ENCODE data around the gene EEF1E1.

The EEF1E1 gene

DNA sequence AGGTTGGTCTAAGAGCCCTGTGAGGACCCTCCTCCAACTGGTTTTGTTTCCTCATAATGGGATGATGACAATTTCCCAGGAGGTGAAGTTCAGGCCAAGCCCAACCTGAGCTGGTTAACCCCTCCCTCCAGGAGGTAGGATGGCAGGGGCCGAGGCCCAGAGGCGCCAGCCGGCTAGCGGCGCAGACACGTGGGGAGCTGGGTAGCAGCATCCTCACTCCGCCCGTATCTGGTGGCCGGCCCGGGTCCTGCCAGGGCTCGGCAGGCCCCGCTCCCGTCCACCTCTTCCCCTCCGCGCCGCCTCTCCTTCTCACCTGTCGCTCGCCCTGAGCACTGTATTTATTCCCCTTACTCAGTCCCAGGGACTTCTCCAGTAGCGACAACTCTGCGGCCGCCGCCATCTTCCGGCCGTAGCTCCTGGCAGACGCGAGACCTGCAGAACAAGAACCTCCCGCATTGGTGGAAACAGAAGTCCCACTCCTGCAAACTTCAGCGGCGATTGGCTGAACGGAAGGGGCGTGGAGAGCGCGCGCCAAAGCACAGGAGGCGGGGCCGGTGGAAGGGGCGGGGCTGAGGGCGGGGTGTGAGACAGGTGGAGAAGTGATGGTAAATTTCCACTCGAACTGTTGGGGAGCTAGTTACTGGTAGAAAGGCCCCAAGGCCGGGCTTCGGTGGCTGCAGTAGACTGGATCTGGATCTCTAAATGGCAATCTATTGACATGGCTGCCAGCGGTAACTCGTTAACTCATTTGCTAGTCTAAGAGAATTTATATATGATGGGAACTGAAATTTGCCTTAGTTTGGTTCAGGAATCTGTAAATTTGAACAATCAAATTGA lies at the start of gene EEF1E1:
Gene EEF1E1, minus strand, starts transcription at position 427 of the 837 bp plus-strand sequence. Its CDS starts 27 bp downstream, at position 400.
- peak; percentile 95 for DNase-seq (ENCODE audit: low read depth)

GRCh38 chr6:8149350-8149749 lies 47.0 kb upstream of the EEF1E1 start:
- no peak for DNase-seq (ENCODE audit: low read depth)

GRCh38 chr6:8143945-8144344 lies 41.6 kb upstream of the EEF1E1 start:
- no peak for DNase-seq (ENCODE audit: low read depth)

- no peak for DNase-seq (ENCODE audit: low read depth)
Measured at GRCh38 chr6:8139451-8139850, 37.1 kb upstream of the EEF1E1 start.

DNA sequence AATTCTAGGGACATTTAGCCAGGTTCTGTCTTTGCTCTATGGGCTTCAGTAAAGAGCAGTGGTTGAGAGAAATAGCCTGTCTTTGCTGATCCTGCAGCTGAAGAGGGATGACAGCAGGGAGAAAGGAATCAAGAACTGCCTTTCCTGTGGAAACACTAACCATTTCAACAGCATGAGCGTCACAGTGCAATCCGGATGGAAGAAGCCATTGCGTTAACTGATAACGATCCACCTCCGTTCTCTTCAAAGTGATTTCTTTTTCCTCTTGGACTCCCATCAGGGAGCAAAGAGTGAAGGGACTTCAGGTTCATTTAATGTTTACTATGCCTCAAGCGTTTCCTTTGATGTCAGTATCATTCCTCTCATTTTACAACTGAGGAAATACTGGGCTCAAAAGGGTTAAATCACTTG lies 35.2 kb upstream of the EEF1E1 start:
- DNase-seq (ENCODE audit: low read depth), result no peak

GRCh38 chr6:8135276-8135675 lies 32.9 kb upstream of the EEF1E1 start:
- no peak for DNase-seq (ENCODE audit: low read depth)

DNA sequence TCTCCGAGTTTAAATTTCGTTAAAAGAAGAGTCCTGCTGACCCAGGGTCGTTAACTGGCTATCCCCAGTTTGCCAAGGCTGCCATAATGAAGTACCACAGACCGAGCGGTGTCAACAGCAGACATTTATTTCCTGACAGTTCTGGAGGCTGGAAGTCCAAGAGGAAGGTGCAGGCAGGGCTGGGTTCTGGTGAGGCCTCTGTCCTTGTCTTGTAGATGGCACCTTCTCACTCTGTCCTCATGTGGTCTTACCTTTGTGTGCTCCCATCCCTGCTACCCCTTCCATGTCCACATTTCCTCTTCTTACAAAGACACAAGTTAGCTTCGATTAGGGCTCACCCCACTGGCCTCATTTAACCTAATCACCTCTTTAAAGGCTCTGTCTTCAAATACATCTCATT lies 29.8 kb upstream of the EEF1E1 start:
- no peak for DNase-seq (ENCODE audit: low read depth)

DNA sequence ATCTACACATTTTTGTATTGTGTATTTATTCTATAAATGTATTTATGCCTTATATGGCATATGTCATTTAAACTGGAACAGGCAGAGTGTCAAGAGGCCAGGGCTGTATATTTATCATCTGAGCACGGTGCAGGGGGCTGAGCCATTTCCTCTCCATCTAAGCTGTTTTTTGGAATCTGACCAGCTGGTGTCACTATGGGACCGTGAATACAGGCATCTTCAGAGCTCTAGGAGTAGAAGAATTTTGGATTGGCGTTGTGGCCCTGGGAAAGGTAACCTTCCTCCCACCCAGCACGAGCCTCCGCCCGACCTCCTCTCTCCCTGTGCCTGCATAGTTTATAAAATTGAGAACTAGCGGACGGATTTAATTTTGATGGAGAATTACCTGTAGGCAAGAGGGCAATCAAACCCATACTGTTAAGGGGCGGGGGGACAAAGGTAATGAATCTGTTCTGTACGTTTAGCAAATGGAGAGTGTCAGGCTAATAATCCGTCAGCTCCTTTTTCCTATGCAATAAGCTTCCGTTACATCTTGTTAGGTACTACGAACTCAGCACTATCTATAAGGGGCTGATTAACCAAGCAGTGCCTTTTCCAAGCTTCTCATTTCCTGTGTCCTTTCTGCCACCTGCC lies 29.0 kb upstream of the EEF1E1 start:
- DNase-seq (ENCODE audit: low read depth), result no peak

- DNase-seq (ENCODE audit: low read depth), result no peak
Measured at GRCh38 chr6:8130399-8130798, 28.1 kb upstream of the EEF1E1 start.

DNA sequence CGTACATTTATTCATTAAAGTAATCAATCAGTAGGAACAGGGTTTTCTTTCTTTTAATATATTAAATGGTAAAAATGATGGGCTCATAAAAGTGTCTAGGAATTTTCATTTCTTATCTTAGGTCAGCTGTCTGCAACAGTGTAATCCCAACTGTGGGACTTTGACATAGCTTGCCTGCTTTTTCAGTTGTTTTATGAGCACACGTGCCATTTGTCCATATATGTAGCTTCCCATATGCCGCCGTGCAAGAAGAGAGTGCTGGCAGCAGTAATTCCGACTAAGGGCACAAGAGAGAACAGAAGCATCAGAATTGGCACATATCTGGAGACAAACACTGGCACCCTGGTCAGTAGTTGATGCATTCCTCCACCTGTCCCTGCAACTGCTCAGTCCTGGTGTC lies 20.9 kb upstream of the EEF1E1 start:
- no peak for DNase-seq (ENCODE audit: low read depth)

DNA sequence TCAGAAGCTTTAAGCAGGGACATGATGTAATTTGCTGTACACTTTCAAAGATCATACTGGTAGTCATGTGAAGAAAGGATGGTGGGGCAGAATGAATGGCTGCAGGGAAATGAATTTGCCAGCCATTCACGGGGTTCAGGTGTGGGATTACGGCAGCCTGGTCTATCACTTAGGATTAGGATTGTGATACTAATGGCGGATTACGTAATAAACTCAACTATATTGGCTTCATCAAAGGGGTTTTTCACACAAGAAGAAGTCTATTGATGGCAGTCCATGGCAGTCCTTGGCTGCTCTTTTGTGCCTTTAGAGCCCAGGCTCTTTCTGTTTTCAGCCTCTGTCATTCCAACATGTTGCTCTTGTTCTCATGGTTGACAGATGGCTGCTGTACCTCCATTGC lies 12.6 kb upstream of the EEF1E1 start:
- DNase-seq (ENCODE audit: low read depth), result no peak

- no peak for DNase-seq (ENCODE audit: low read depth)
Measured at GRCh38 chr6:8113131-8113654, 10.8 kb upstream of the EEF1E1 start.

GRCh38 chr6:8110725-8111124 lies 8.4 kb upstream of the EEF1E1 start:
- DNase-seq (ENCODE audit: low read depth), result no peak

DNA sequence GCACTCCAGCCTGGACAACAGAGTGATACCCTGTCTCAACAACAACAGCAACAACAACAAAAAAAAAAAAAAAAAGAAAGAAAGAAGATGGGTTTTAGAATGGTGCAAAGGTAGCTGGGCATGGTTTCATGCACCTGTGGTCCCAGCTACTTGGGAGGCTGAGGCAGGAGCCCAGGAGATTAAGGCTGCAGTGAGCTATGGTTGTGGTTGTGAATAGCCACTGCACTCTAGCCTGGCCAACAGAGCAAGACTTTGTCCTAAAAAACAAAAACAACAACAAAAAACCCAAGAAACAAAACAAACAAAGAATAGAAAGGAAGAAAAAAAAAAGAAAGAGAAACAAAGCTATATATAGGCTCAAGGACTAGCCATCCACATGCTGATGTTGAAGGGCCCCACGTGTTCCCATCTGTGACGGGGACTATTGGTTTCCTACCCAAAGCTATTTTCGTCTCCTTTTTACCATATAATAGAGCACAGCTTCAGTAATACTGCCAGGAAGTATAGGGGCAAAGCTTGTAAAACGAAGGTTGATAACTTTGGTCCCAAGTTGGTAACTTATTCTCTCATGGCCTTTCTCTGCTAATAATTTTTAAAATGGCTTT lies 7.9 kb upstream of the EEF1E1 start:
- DNase-seq (ENCODE audit: low read depth), result no peak

DNA sequence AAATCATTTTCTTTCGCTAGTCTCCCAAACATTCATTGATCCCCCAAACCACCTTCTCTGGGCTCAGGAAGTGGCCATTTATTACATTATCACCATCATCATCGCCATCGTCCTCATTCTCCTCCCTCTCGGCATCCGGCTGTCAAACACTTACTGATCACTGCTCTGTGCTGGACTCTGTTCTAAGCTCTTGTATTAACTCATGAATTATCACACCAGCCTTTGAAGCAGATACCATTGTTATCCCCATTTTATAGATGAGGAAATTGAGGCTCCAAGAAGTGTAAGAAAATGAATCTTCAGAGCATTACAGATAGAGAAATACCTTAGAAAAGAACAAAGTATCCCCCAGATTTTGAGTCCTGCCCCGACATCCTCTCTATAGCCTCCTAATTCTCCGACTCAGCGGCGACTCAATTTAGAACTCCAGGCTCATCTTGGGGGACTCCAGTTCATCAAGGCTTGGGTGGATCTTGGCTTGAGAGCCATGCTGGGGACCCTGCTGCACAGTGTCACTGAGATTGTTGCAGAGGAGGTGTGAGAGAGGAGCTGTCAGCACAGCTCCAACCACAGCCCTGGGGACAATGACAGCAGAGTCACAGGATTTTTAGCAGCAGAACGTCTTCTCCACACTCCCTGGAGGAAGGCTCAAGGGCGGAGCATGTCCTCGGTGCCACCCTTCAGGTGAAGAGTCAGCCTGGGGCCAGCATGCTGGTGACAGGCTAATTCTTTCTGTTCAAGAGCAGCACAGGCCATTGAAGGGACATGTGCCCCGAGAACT lies 6.6 kb upstream of the EEF1E1 start:
- no peak for DNase-seq (ENCODE audit: low read depth)

- DNase-seq (ENCODE audit: low read depth), result no peak
Measured at GRCh38 chr6:8108031-8108660, 5.8 kb upstream of the EEF1E1 start.

GRCh38 chr6:8105791-8106190 lies 3.4 kb upstream of the EEF1E1 start:
- DNase-seq (ENCODE audit: low read depth), result no peak

DNA sequence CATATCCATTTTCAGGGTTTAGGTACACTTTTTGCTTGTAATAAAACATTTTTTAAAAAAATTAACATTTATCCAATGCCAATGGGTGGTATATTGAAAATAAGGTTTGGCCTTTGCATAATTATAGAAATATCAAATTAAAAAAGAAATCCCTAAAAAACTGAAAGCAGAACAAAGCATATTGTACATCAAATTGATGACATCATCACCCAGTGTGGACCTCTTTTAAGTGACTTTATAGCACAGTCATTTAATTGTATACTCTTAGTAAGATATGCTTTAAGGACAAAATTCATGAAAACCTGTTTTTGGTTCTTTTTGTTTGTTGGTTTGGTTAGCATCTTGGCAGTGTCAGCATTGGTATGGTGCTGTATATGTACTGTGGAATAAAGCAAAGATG lies 1.4 kb upstream of the EEF1E1 start:
- DNase-seq (ENCODE audit: low read depth), result no peak

GRCh38 chr6:8100159-8100854 lies 2.0 kb downstream of the EEF1E1 start:
- no peak for DNase-seq (ENCODE audit: low read depth)

- DNase-seq (ENCODE audit: low read depth), result no peak
Measured at GRCh38 chr6:8090650-8091049, 11.7 kb downstream of the EEF1E1 start.

DNA sequence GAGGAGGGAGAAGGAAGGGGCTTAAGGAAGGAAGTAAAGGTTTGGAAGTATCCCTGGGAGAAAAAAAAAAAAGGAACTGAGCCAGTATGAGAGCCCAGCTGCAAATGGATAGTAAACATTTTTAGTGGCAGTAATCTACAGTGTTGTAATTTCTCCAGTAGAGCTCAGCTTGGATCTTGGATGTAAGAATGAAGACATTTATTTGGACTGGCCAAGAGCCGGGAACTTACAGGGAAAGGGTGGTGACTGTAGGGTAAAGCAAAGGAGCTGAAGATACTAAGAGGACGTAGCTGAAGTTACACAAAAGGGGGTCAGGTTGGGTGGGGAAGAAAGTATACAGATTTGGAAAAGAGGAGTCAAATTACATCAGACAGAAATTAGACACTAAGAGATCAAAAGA lies 13.5 kb downstream of the EEF1E1 start:
- no peak for DNase-seq (ENCODE audit: low read depth)

All from stimulated activated CD8-positive, alpha-beta memory T cell treated with anti-CD3 and anti-CD28 coated beads, Interleukin-12 subunit alpha, Interleukin-12 subunit beta, amount 100 ng/mL, for 1 hour (primary cell).